HG03095 (cell line): Measurements from ENCODE around the gene GAS2L1.
"Not testable (repeated sequence)": the region's sequence is repeated elsewhere in the genome, so short reads cannot be mapped to it uniquely, and the experiment has no call there.

Experiments used
- ATAC-seq: cut with Tn5 transposase; IDR thresholded peaks from one replicate; pipeline ENCODE4 v1.9.1; 2021; ENCODE audit warnings: moderate library complexity; ENCODE audit not compliant: unreplicated experiment

The GAS2L1 gene

GRCh38 chr22:29341056-29341848 lies 34.8 kb downstream of the GAS2L1 start:
- no peak for ATAC-seq

GRCh38 chr22:29341849-29342127 lies 35.3 kb downstream of the GAS2L1 start:
- no peak for ATAC-seq

GRCh38 chr22:29342177-29342576 lies 35.7 kb downstream of the GAS2L1 start:
- no peak for ATAC-seq

GRCh38 chr22:29342577-29343312 lies 36.3 kb downstream of the GAS2L1 start:
- ATAC-seq = no peak

GRCh38 chr22:29343313-29343805 lies 36.9 kb downstream of the GAS2L1 start:
- no peak for ATAC-seq

- ATAC-seq = no peak
These were observed 37.7 kb downstream of the GAS2L1 start for GRCh38 chr22:29344137-29344536.

GRCh38 chr22:29344889-29345288 lies 38.4 kb downstream of the GAS2L1 start:
- not testable (repeated sequence) for ATAC-seq

GRCh38 chr22:29345932-29346331 lies 39.5 kb downstream of the GAS2L1 start:
- ATAC-seq = no peak

- ATAC-seq = no peak
These were observed 40.2 kb downstream of the GAS2L1 start for GRCh38 chr22:29346659-29347058.

GRCh38 chr22:29348041-29348440 lies 41.6 kb downstream of the GAS2L1 start:
- ATAC-seq = no peak

GRCh38 chr22:29348956-29349355 lies 42.5 kb downstream of the GAS2L1 start:
- ATAC-seq = no peak

GRCh38 chr22:29351042-29351441 lies 44.6 kb downstream of the GAS2L1 start:
- ATAC-seq = no peak

GRCh38 chr22:29351891-29352290 lies 45.4 kb downstream of the GAS2L1 start:
- no peak for ATAC-seq

- no peak for ATAC-seq
These were observed 46.3 kb downstream of the GAS2L1 start for GRCh38 chr22:29352778-29353177.

- ATAC-seq = no peak
These were observed 46.8 kb downstream of the GAS2L1 start for GRCh38 chr22:29353286-29353685.

- no peak for ATAC-seq
These were observed 47.4 kb downstream of the GAS2L1 start for GRCh38 chr22:29353860-29354259.

- not testable (repeated sequence) for ATAC-seq
These were observed 50.9 kb downstream of the GAS2L1 start for GRCh38 chr22:29357193-29357890.

GRCh38 chr22:29359469-29359868 lies 53.0 kb downstream of the GAS2L1 start:
- no peak for ATAC-seq
